Muscle of back (tissue), 11 donors: Measurements from ENCODE around the gene VPS9D1. TPM values are rescaled to one million over a fixed set of nuclear protein-coding genes. Genes with fewer than 3 reads are reported as not detected.
"Not testable (repeated sequence)": the region's sequence is repeated elsewhere in the genome, so short reads cannot be mapped to it uniquely, and the experiment has no call there.

Experiments
- DNase-seq, 3 donors: peaks; one replicate each; pipeline versions ENCODE4 v3.0.0 to v3.0.0-alpha.2; 2013
- polyA plus RNA-seq, 10 donors: library from polyadenylated mRNA; unstranded; fragments of 120-200 nt; gene quantifications; one replicate each; pipeline ENCODE4 v1.2.1, GENCODE V29; 2013; ENCODE audit not compliant: insufficient read length in 10 of 10

Gene VPS9D1
- polyA plus RNA-seq, 10 donors = 7.4 to 12.4 (median 9.9) TPM

GRCh38 chr16:89709716-89710432 is 10.8 kb downstream of the VPS9D1 start:
- DNase-seq = no peak

- no peak for DNase-seq
Observed at GRCh38 chr16:89709166-89709565, 11.5 kb downstream of the VPS9D1 start.

GRCh38 chr16:89708481-89708931 is 12.2 kb downstream of the VPS9D1 start:
- DNase-seq = no peak

- no peak for DNase-seq
Observed at GRCh38 chr16:89707695-89708094, 13.0 kb downstream of the VPS9D1 start.

- no peak for DNase-seq
Observed at GRCh38 chr16:89706518-89707260, 14.0 kb downstream of the VPS9D1 start.

GRCh38 chr16:89705006-89705405 is 15.7 kb downstream of the VPS9D1 start:
- no peak for DNase-seq

- no peak for DNase-seq
Observed at GRCh38 chr16:89704281-89704680, 16.4 kb downstream of the VPS9D1 start.

GRCh38 chr16:89701425-89702406 is 19.0 kb downstream of the VPS9D1 start, which contains the start of gene SPATA2L:
Gene SPATA2L (minus strand): TSS chr16:89701705. CDS start chr16:89701232, 473 bp downstream.
- DNase-seq = peak; percentile 61 to 88 (median 85)

GRCh38 chr16:89700649-89701424 is 19.9 kb downstream of the VPS9D1 start:
- peak in 1 of 3 donors; percentile 75 for DNase-seq

GRCh38 chr16:89700100-89700648 is 20.5 kb downstream of the VPS9D1 start:
- DNase-seq = peak; percentile 91 to 94 (median 93)

GRCh38 chr16:89699629-89700099 is 21.0 kb downstream of the VPS9D1 start:
- DNase-seq = not testable (repeated sequence)

- not testable (repeated sequence) for DNase-seq
Observed at GRCh38 chr16:89698717-89699116, 22.0 kb downstream of the VPS9D1 start.

GRCh38 chr16:89697616-89698331 is 22.9 kb downstream of the VPS9D1 start:
- DNase-seq = peak in 1 of 3 donors; percentile 60

- peak in 1 of 3 donors; percentile 75 for DNase-seq
Observed at GRCh38 chr16:89697161-89697615, 23.5 kb downstream of the VPS9D1 start.

- DNase-seq = no peak
Observed at GRCh38 chr16:89696670-89697128, 24.0 kb downstream of the VPS9D1 start.

GRCh38 chr16:89695875-89696669 is 24.6 kb downstream of the VPS9D1 start:
- no peak for DNase-seq

GRCh38 chr16:89695086-89695874 is 25.4 kb downstream of the VPS9D1 start:
- no peak for DNase-seq

- not testable (repeated sequence) for DNase-seq
Observed at GRCh38 chr16:89694784-89695085, 26.0 kb downstream of the VPS9D1 start.
